H1 (cell line): Measurements from ENCODE around the gene SVEP1. TPM values are rescaled to one million over a fixed set of nuclear protein-coding genes. Genes with fewer than 3 reads are reported as not detected.

ENCODE experiments used
- EGR1 ChIP-seq: IDR thresholded peaks from 2 replicates; pipeline ENCODE4 v1.6.1; 2011; ENCODE audit warnings: low read depth, low read length, borderline replicate concordance
- EP300 ChIP-seq, 2 experiments: IDR thresholded peaks; 1 replicate in 1 of 2; 2 replicates in 1 of 2; pipeline ENCODE4 v1.6.1; 2011 to 2012; ENCODE audit warnings: low read depth in 2 of 2, low read length in 2 of 2, mild to moderate bottlenecking in 2 of 2, borderline replicate concordance in 1 of 2, inconsistent platforms in 1 of 2, moderate library complexity in 1 of 2
- SIX5 ChIP-seq: IDR thresholded peaks from 2 replicates; pipeline ENCODE4 v1.6.1; 2011; ENCODE audit warnings: mild to moderate bottlenecking, low read depth, low read length
- polyA plus RNA-seq, 7 experiments: library from polyadenylated mRNA; depleted of rRNA in 3 of 7; stranded (reverse) in 5 of 7; unstranded in 2 of 7; fragments of >200 nt in 5 of 7; fragments of 200-250 nt in 2 of 7; gene quantifications; 1 replicate in 5 of 7; 2 replicates in 1 of 7; 4 replicates in 1 of 7; pipeline versions ENCODE4 v1.2.1 to v1.2.3, GENCODE V29; 2011 to 2013; ENCODE audit warnings: missing spikeins in 2 of 7, mixed read lengths in 2 of 7
- total RNA-seq: library from RNA; stranded (reverse); fragmentation: NEBNext Ultra II Directional; extraction: Animal tissue kit (Norgen Biotek cat#: 25700); gene quantifications from 2 replicates; pipeline ENCODE4 v1.2.1, GENCODE V29; 2021
- TF ChIP-seq, protein P1 (sequence below): IDR thresholded peaks from 2 replicates; pipeline ENCODE4 v1.6.1; 2012; ENCODE audit warnings: low read length, inconsistent platforms
- TF ChIP-seq, protein P2 (sequence below): IDR thresholded peaks from 2 replicates; pipeline ENCODE4 v1.6.1; 2012; ENCODE audit warnings: inconsistent platforms

The SVEP1 gene
- total and polyA plus RNA-seq, 2 of the 8 experiments (the other 6 are each of a cell fraction or from before 2014, with no cell fraction given): 0.11 to 0.37 TPM

DNA sequence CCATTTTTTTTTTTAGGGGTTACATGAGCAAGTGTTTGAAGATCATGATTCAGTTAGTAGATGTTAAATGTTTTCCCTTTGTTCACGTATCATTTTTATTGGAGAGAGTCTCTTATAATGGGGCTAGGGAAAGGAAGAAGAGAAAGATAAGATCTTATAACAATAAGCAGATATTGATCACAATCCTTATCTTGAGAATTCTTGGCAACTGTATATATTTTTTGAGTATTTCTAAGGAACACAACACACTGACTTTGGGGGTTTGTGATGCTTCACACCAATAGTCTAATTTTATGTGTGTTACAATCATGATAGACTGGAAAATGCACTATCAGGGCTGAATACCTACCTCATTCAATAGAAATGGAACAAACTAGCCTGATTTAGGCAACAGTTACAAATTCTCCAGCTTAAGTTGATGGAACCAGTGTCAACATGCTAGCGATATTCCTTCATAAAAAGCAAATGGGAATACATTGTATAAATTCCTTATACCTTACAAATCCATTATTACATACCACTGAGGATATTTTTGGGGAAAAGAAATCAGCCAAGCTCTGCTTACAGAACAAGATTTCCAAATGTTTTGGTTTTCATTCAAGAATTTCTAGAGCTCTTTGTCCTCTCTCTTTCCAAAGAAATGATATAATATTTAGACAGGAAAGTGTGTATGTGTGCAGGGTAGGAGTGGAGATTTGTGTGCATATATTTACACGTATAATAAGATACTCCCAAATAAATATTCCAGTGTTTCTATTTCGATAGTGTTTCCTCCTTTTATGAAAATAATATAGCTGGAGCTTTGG lies 41.5 kb downstream of the SVEP1 start (continued):
- TF ChIP-seq, protein P1, sequence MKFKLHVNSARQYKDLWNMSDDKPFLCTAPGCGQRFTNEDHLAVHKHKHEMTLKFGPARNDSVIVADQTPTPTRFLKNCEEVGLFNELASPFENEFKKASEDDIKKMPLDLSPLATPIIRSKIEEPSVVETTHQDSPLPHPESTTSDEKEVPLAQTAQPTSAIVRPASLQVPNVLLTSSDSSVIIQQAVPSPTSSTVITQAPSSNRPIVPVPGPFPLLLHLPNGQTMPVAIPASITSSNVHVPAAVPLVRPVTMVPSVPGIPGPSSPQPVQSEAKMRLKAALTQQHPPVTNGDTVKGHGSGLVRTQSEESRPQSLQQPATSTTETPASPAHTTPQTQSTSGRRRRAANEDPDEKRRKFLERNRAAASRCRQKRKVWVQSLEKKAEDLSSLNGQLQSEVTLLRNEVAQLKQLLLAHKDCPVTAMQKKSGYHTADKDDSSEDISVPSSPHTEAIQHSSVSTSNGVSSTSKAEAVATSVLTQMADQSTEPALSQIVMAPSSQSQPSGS: no peak
- TF ChIP-seq, protein P2, sequence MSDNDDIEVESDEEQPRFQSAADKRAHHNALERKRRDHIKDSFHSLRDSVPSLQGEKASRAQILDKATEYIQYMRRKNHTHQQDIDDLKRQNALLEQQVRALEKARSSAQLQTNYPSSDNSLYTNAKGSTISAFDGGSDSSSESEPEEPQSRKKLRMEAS: no peak
- TF ChIP-seq SIX5: no peak
- no peak for TF ChIP-seq EGR1
- no peak for TF ChIP-seq EP300 (IDR thresholded peaks at IDR 0.05; ENCODE audit: borderline replicate concordance in 1 of 2, low read depth in 2 of 2, low read length in 2 of 2)
- TF ChIP-seq, all 59 proteins: peak for 0
